GM21381 (cell line): ENCODE results near the gene B4GALT3.
"Not testable (repeated sequence)": the region's sequence is repeated elsewhere in the genome, so short reads cannot be mapped to it uniquely, and the experiment has no call there.

Experiments used
- ATAC-seq: cut with Tn5 transposase; IDR thresholded peaks from one replicate; pipeline ENCODE4 v1.9.1; 2021; ENCODE audit warnings: mild to moderate bottlenecking, moderate library complexity; ENCODE audit not compliant: unreplicated experiment

The B4GALT3 gene

DNA sequence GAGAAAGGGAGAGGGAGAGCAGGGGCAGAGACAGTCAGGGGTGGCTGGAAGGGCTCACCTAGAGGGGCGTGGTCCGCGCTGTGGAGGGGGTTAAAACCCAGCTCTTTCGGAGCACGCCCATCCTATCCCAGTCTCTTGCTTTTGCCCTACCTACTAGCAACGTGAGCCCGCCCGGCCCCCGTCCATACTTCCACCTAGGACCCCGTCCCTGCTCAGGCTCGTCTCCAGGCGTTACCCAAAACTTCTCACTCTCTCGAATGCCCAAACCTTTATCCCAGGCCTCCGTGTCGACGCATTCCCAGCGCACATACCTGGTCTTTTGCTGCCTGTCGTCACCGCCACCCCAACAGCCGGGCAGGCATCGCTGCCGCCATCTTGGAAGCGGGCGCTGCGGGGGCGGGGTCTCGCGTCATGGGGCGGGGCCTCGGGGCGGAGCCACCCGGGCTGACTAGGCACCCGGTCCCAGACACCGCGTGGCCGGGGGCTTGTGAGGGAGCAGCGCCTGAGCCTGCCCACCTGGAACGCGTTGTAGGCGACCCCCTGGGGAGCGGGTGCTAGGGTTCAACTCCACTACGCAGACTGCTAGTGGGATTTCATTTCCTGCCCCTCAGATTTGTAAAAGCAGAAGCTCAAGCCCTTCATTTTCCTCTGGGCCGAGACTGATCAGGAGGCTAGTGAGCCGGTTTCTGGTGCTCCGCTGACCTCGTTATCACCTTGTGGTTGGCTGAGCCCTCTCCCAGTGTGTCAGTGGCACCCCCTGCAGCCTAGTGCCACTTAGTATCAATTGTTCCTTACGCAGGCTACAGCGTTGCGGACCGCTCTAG lies at the start of gene B4GALT3:
TSS of gene B4GALT3 (minus strand) at position 396 of the 824 bp plus-strand sequence. CDS start 1,447 bp downstream, outside the sequence.
- ATAC-seq = peak; percentile 79

DNA sequence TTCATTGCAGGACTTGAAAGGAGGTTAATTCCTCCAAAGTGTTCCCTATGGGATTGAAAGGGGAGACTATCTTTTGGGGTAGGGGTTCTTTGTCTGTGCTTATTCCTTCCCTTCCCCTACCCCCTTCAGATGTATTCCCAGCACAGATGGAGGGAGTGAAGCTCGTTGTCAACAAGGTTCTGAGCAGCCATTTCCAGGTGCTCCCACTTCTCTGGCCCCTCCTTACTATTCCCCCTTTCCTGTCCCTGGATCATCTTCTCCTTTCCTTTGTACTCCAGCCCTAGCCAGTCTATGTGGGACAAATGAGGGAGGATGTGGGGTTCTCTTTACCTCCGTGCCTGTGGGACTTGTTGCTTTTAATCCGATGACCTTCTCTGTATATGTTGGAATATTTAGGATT lies 49.5 kb upstream of the B4GALT3 start:
- no peak for ATAC-seq

DNA sequence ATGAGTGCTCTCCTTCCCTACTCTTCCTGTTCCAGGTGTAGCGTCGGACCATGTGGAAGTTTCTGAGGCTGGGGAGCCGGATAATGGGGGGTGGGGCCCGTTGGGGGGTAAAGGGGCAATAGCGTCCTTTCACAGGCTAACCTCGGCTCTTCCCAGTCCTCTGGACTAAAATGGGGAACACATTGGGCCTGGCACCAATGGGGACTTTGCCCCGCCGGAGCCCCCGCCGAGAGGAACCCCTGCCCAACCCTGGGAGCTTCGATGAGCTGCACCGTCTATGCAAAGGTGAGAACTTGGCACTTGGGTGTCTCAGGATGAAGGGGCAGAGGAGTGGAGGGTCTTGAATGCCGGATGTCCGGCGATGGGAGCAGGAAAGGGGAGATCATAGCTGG lies 49.0 kb upstream of the B4GALT3 start:
- ATAC-seq = no peak

DNA sequence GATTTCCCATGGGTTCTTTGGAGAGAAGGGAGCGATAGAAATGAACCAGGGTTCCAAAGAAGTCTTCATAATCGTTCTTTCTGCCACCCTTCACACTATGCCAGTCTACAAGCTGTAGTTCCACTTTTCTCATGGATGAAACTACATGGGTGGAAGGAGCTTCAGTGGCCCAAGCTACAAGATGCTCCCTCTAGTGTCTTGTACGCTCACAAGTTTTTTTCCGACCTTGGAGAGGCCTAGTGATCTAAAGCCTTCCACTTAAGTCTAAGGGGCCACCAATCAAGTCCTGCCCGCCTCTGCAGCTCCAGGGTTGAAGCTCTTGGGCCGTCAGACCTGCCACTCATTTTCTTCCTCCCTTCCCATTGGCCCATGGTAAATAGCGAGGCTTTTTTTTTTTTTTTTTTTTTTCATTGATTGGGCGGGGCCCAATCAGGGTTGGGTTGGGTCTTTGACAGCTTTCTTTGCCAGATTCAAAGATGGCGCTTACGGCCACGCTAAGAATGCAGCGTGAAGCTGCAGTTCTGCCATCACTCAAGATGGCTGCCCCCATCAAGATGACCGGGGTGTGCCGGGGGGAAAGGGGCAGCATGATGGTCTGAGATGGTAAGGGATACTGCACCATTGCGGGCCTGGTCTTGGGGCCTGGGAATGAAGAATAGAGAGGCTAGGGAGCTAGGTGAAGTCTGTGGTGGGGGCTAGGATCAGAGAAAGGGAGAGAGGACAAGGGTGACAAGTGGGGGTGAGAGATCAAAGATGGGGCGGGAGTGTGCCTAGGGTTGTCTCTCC lies 48.4 kb upstream of the B4GALT3 start, which contains the start of gene TOMM40L:
TSS of gene TOMM40L (plus strand) at position 527 of the 786 bp plus-strand sequence. CDS start 430 bp downstream, outside the sequence.
- ATAC-seq = peak; percentile 93

DNA sequence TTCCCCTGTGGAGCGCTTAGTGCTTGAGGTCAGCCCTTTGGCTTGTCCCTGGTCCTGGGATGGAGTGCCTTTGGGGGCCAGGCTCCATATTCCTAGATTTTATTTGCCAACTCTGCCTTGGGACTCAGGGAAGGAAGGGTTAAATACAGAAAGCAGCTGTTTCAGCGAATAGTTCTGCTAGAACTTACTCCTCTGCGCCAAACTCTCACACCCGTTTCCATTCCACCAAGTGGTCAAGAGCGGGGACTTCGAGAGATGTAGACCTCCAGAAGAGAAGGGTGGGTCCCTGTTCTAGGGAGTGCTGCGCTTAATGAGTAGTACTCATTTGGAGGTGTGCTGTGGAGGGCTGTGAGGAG lies 47.8 kb upstream of the B4GALT3 start:
- no peak for ATAC-seq

DNA sequence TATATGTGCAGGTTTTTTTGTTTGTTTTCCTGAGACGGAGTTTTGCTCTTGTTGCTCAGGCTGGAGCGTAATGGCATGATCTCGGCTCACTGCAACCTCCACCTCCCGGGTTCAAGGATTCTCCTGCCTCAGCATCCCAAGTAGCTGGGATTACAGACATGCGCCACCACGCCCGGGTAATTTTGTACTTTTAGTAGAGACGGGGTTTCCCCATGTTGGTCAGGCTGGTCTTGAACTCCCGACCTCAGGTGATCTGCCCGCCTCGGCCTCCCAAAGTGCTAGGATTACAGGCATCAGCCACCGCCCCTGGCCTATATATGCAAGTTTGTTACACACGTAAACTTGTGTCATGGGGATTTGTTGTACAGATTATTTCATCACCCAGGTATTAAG lies 47.4 kb upstream of the B4GALT3 start:
- ATAC-seq = not testable (repeated sequence)

DNA sequence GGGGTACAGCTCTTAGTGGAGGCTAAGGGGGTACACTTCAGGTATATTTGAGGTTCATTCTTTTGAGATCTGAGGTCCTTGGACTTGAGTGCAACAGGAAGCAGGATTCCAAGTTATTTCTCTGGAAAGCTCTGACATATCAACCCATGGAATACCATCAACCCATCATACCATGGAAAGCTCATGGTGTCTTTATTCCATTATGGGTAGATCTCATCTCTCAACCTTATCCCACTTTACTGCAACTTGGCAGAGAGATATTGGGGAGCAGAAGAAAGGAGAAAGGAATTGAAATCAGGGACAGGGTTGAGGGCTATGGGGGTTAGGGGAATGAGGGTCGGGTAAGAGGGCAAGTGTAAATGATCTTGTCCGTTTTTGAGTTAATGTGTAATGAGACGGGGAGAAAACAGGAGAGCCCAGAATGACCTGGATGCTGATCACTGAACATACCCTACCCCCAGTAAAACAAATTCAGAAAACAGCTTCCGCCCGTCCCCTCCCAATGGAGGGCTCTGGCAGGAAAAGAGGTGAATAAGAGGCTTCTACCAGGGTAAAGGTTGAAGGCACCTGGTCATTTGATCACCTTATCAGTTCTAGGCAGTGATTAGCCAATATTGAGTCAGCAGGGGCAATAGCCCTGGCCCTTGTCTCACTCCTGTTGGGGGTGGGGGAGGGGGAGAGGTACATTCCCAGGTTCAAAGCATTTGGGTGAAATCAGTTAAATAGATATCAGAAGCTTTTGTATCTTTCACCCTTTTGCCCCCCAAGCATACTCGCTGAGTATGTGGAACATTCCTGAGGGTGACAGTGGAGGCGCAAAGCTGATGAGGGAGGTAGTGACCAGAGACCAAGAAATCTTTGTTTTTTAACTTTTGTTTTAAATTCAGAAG lies 46.7 kb upstream of the B4GALT3 start:
- ATAC-seq = no peak

DNA sequence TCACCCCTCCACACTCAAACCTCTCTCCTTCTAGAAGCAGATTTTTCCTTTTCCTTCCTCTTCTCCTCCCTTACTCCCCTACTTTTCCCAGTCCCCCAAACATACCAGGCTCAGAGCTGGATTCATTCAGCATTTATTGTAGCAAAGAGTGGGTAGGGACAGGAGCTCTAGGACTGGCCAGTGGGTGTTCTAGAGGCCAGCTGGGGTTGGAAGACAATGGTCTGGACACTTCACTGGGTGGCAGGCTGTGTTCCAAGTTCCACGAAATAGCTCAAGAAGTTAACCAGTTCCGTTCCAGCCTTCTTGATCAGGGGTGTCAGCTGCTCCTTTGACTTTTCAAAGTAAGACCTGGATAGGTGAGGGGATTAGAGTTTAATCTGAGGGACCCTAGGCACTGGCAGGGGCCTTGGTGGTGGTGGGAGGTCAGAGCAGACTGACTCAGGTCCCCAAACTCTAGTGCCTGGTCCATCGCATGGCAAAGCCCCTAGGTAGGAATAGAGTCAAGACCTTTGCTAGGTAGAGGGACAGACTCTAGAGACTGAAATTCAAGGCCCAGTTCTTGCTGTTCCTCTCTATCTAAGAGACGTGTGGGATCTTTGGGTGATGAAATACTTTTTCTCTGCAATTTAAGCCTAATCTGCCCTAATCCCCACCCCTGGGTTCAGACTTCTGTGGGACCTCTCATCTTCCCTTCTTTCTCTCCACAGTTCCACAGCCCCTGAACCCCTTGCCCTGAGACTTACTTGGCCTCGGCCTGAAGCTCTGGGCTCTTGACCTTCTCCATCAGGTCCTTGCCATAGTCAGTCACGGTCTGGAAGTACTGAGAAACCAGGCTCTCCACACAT lies 45.1 kb upstream of the B4GALT3 start:
- no peak for ATAC-seq

DNA sequence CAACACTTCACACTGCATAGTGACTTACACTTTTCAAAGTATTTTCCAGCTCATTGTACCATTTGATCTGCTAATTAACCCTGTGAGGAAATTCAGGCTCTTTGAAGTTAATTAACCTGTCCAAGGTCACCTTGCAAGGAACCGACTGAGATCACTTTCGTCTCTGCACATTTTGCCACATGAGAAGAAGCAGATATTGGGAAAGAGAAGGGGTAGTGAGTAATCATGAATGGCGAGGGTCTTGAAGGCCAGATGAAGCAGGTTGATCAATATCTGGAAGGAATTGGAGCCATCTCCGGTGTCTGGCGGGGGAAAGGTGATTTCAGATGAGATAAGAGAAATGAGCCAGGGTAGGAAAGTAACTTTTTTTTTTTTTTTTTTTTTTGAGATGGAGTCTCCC lies 42.7 kb upstream of the B4GALT3 start:
- ATAC-seq = no peak

DNA sequence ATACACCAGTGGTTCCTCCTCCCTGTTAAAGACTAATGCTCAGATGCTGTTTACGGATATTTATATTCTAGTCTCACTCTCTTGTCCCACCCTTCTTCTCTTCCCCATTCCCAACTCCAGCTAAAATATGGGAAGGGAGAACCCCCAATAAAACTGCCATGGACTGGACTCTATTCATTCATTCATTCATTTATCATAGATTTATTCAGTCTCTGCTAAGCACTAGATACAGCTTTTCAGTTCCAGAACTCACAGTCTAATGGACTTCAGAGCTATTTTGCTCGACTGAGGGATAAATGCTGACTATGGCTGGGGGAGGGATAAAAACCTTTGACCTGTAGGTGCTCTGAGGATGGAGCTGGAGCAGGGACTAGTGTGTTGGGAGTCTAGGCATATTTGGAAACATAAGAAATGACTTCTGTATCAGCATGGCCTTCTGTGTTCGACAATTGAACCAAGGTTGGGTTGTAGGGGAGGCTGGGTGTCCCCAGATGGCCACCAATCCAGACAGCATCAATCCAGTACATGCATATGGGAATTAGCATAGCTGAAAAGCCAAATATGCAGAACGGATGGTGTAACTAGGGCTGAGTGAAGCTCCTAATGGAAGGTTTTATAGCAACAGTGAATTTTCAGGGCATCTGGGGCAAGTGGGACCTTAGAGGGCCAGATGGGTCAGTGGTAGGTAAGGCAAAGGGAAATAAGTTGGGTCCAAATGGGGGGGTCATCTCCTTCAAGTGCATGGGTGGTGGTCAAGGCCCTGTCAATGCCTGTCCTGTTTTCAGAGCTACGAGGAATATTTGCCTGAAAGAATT lies 42.0 kb upstream of the B4GALT3 start:
- no peak for ATAC-seq

DNA sequence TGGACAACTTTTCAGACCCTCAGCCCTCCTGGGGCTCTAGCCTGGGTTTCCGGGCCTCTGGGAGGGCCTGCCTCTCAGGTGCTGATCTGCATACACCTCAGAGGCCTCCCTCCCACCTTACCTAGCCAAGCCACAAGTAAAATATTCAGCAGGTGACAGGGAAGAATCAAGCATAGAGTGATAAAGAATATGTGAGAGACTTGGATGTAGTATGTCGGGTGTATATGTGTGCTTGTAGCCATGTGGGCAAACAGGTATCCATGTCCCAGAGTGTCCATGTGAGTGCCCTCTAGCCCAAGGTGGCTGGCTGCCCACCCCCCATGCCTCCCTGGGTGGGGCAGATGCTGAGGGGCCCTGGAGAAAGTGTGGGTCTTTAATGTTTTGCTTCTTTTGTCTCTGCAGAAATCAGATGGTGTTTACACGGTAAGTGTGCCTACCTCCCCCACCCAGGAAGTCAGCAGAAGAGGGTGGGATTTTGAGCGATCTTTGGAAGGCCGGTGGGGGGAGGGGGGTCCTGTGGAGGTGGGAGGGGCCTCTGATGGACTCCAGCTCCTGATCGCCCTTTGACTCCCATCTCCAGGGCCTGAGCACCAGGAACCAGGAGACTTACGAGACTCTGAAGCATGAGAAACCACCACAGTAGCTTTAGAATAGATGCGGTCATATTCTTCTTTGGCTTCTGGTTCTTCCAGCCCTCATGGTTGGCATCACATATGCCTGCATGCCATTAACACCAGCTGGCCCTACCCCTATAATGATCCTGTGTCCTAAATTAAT lies 41.2 kb upstream of the B4GALT3 start:
- no peak for ATAC-seq

DNA sequence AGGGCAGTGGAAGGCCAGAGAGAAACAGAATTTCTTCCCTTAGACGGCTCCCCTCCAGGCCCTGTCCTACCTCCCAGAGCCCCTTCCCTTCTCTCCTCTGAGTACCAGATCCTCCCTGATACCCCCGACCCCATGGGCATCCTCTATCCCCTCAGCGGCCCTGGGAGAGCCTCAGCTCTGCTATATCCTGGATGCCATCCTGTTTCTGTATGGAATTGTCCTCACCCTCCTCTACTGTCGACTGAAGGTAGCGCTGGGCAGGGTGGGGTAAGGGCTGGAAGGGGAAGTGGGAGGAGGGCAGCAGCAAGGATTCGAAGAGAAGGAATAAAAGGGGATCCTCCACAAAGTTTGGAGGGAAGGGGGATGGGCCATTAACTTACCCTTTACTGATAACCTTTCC lies 40.5 kb upstream of the B4GALT3 start:
- no peak for ATAC-seq

DNA sequence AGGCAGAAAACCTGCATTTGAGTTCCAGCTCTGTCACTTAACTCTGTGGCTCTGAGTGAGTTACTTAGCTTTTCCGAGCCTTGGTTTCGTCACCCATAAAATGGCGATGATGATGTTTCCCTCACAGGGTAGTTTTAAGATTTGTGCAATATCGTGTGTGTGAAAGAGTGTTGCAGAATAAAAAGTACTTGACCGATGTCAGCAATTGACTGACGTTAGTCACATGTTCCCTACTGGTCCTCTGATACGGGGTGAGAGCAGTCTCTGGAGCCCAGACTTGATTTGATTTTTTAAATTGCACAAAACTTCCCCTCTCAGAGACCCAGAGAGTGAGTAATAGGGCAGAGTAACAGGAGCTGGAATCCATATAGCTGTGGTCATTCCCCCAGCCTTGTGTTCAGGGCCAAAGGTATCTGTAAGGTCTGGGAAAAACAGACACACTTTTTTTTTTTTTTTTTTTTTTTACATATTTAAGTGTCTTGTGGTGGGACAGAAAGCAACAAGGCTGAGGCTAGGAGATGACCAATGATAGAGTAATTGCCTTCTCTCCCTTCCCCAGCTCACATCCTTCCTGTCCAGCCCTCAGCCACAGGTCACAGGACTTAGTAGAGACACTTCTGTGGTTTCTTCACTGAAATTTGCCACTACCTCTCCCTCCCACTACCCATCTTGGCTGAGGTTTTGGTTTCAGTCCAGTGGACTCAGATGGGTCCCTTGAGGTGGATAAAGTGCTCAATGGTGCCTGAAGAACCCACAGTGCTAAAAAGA lies 39.8 kb upstream of the B4GALT3 start:
- peak; percentile 92 for ATAC-seq

DNA sequence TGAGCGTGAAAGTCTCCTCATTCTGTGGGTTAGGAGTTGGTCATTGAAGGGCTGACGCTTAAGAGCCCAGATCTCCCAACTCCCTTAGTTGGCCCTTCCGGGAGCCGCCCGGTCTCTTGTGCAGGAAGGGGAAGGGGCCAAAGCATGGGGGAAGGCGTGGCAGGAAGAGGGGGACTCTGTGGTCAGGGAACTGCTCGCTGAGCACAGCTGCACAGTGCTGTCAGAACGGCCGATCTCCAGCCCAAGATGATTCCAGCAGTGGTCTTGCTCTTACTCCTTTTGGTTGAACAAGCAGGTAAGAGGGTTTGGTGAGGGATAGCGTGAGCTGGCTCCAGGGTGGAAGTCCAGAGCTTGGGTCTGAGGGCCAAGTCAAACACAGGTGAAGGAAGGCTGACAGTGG lies 37.8 kb upstream of the B4GALT3 start, which contains the start of gene FCER1G:
TSS of gene FCER1G (plus strand) at position 220 of the 400 bp plus-strand sequence. CDS start at position 247, 27 bp downstream.
- no peak for ATAC-seq

DNA sequence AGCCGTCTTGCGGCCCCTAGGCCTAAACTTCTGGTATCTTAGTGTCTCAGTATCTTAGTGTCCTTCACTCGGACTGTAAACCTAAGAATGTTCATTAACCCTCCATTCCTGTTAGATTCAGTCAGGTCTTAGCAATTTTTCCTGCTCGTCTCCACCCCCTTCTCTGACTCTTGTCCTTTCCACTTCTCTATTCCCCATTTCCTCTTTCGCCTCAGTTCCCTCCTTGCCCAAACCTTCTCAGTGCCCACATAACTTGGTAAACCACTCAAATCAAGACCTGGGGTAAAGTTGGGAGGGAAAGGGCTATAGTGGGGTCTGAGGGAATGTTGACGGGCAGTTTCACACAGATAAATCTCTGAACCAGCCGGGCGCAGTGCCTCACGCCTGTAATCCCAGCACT lies 37.1 kb upstream of the B4GALT3 start:
- no peak for ATAC-seq

DNA sequence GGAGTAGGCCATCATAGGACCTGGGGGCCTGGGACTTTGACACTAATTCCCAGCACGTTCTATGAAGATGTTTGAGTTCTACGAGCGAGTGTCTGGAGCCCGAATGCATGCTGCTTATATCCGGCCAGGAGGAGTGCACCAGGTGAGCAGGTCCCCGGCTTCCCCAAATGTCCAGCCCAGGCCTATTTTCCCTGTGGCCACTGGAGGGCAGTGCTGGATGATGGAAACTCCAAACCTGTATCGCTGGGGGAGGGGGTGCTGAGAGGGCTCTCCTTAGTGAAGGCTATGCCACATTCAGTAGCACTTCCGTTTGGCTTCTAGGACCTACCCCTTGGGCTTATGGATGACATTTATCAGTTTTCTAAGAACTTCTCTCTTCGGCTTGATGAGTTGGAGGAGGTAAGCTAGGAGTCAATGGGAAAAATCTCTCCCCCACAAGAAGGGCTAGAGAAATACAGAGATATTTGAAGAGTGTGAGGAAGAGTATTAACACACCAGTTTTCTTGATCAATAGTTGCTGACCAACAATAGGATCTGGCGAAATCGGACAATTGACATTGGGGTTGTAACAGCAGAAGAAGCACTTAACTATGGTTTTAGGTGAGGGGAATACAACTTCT lies 32.6 kb upstream of the B4GALT3 start:
- no peak for ATAC-seq

DNA sequence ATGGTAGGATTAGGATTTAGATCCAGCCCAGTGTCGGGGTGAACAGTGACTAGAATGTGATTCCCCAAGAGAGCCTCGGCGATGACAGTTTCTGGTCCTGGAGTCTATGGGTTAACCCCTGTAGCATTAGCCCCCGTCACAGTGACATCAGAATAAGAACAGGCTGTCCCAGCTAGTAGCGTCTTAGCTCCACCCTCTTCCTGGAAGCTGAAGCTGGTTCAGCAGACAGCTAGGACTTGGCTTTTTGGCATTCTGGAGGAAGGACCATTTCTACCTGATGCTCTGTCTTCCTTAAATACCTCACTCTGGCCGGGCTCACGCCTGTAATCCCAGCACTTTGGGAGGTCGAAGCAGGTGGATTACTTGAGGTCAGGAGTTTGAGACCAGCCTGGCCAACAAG lies 29.9 kb upstream of the B4GALT3 start:
- no peak for ATAC-seq
